A549 (cell line): ENCODE data around the gene EFCAB8.

Experiments used
- CTCF ChIP-seq: fragments of >200 bp; sonication (Bioruptor Twin); formaldehyde crosslinking; IDR thresholded peaks from 3 replicates; pipeline ENCODE4 v1.5.1; 2016
- MAX ChIP-seq: IDR thresholded peaks from 2 replicates; pipeline ENCODE4 v1.6.1; 2012
- POLR2AphosphoS2 ChIP-seq: conservative IDR thresholded peaks from 2 replicates; pipeline ENCODE4 v1.6.1; 2012; ENCODE audit warnings: low read length, improper control_type of control experiment, inconsistent platforms
- RCOR1 ChIP-seq: fragments of 150-350 bp; IDR thresholded peaks from 2 replicates; pipeline ENCODE4 v1.6.1; 2014; ENCODE audit warnings: antibody characterized with exemption, low read length, low read depth
- USF2 ChIP-seq: fragments of 450-650 bp; IDR thresholded peaks from 2 replicates; pipeline ENCODE4 v1.6.1; 2014; ENCODE audit warnings: antibody characterized with exemption

DNA sequence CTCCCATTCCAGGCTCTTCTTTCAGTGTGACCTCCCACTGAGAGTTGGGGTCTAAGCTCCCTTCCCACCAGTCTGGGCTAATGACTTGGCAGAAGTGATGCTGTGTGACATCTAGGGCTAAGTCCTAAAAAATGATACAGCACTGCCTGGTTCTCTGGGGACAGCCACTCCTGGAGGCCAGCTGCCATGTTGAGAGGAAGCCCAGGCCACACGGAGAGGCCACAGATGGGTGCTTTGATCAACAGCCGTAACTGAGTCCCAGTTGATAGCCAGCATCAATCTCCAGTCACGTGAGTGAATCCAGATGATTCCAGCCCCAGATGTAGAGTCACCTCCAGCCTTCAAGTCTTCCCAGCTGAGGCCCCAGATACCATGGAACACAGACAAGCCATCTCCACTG lies 131.7 kb downstream of the EFCAB8 start:
- TF ChIP-seq CTCF, result no peak
- no peak for TF ChIP-seq POLR2AphosphoS2
- no peak for TF ChIP-seq RCOR1
- TF ChIP-seq MAX, result no peak
- TF ChIP-seq USF2, result no peak
